ENCODE results near the gene DPP6. TPM values are rescaled to one million over a fixed set of nuclear protein-coding genes. Genes with fewer than 3 reads are reported as not detected.

Gene DPP6
- total and polyA plus RNA-seq, 8 donors, result 1.0 to 11.2 (median 2.6) TPM

GRCh38 chr7:154425271-154425670, 373.1 kb downstream of the DPP6 start:
- WGBS, 2 donors, result 69 to 77% methylated on average over 2 of the region's 2 CpGs
- FAIRE-seq, result no peak
- H3K4me1 ChIP-seq, result peaks cover 0 to 7% (median 0%) of the 10 kb centered on the region in 3 donors
- no peak overlapping the region for H3K4me3 ChIP-seq
- H3K27me3 ChIP-seq, result no peaks in the 10 kb centered on the region
- ATAC-seq, result no peak
- TF ChIP-seq CTCF (IDR thresholded peaks at IDR 0.05), result no peak
- no peak for DNase-seq
- peaks cover 0 to 3% (median 0%) of the 10 kb centered on the region in 4 donors for H3K9me3 ChIP-seq
- intact Hi-C loops (cut with DNase I), result no loop called here
- H3K36me3 ChIP-seq, result no peaks in the 10 kb centered on the region
- no peak overlapping the region for H3K27ac ChIP-seq

- no peak overlapping the region for H3K27ac ChIP-seq
- H3K4me3 ChIP-seq, result no peak overlapping the region
- 87 to 94% methylated on average over 3 of the region's 3 CpGs for WGBS, 2 donors
- FAIRE-seq (no peak), ATAC-seq (no peak), DNase-seq (no peak)
- intact Hi-C loops (cut with DNase I), result no loop called here
- peaks cover 0 to 7% (median 0%) of the 10 kb centered on the region in 3 donors for H3K4me1 ChIP-seq
- no peaks in the 10 kb centered on the region for H3K36me3 ChIP-seq
- peaks cover 0 to 3% (median 0%) of the 10 kb centered on the region in 4 donors for H3K9me3 ChIP-seq
- TF ChIP-seq CTCF (IDR thresholded peaks at IDR 0.05), result no peak
- H3K27me3 ChIP-seq, result no peaks in the 10 kb centered on the region
Observed at GRCh38 chr7:154426778-154427177, 374.6 kb downstream of the DPP6 start.

- intact Hi-C loops (cut with DNase I), result no loop called here
- ATAC-seq, result no peak
- Histone ChIP-seq H3K4me1 (peaks cover 0 to 7% (median 0%) of the 10 kb centered on the region in 3 donors), H3K27ac (no peak overlapping the region), H3K36me3 (no peaks in the 10 kb centered on the region), H3K9me3 (peaks cover 0 to 3% (median 0%) of the 10 kb centered on the region in 4 donors), H3K4me3 (no peak overlapping the region), H3K27me3 (no peaks in the 10 kb centered on the region)
- no peak for FAIRE-seq
- no peak for TF ChIP-seq CTCF (IDR thresholded peaks at IDR 0.05)
- no peak for DNase-seq
Observed at GRCh38 chr7:154427533-154427932, 375.3 kb downstream of the DPP6 start.

GRCh38 chr7:154429666-154430404, 377.6 kb downstream of the DPP6 start:
- H3K36me3 ChIP-seq, result no peaks in the 10 kb centered on the region
- no peak for DNase-seq
- FAIRE-seq, result no peak
- no peaks in the 10 kb centered on the region for H3K4me1 ChIP-seq
- no peak overlapping the region for H3K27ac ChIP-seq
- intact Hi-C loops (cut with DNase I), result no loop called here
- H3K9me3 ChIP-seq, result peaks cover 0 to 3% (median 0%) of the 10 kb centered on the region in 4 donors
- whole genome bisulfite sequencing, 2 donors, result 77 to 83% methylated on average over 20 of the region's 20 CpGs
- H3K4me3 ChIP-seq, result no peak overlapping the region
- no peak for ATAC-seq
- H3K27me3 ChIP-seq, result no peaks in the 10 kb centered on the region
- no peak for TF ChIP-seq CTCF (IDR thresholded peaks at IDR 0.05)

GRCh38 chr7:154430640-154431039, 378.4 kb downstream of the DPP6 start:
- no peak overlapping the region for H3K27ac ChIP-seq
- WGBS, 2 donors, result 68 to 74% methylated on average over 9 of the region's 9 CpGs
- H3K4me3 ChIP-seq, result no peak overlapping the region
- DNase-seq (no peak), FAIRE-seq (no peak), ATAC-seq (no peak)
- H3K9me3 ChIP-seq, result peaks cover 0 to 3% (median 0%) of the 10 kb centered on the region in 4 donors
- H3K27me3 ChIP-seq, result no peaks in the 10 kb centered on the region
- no peaks in the 10 kb centered on the region for H3K4me1 ChIP-seq
- intact Hi-C loops (cut with DNase I), result no loop called here
- no peak for TF ChIP-seq CTCF (IDR thresholded peaks at IDR 0.05)
- H3K36me3 ChIP-seq, result no peaks in the 10 kb centered on the region
